HK-2 (cell line): Measurements from ENCODE around the gene SCFD2.
"Not testable (repeated sequence)": the region's sequence is repeated elsewhere in the genome, so short reads cannot be mapped to it uniquely, and the experiment has no call there.

Experiments used
- DNase-seq: peaks from one replicate; pipeline ENCODE4 v3.0.0-alpha.2; 2018; ENCODE audit not compliant: unreplicated experiment

SCFD2 gene

DNA sequence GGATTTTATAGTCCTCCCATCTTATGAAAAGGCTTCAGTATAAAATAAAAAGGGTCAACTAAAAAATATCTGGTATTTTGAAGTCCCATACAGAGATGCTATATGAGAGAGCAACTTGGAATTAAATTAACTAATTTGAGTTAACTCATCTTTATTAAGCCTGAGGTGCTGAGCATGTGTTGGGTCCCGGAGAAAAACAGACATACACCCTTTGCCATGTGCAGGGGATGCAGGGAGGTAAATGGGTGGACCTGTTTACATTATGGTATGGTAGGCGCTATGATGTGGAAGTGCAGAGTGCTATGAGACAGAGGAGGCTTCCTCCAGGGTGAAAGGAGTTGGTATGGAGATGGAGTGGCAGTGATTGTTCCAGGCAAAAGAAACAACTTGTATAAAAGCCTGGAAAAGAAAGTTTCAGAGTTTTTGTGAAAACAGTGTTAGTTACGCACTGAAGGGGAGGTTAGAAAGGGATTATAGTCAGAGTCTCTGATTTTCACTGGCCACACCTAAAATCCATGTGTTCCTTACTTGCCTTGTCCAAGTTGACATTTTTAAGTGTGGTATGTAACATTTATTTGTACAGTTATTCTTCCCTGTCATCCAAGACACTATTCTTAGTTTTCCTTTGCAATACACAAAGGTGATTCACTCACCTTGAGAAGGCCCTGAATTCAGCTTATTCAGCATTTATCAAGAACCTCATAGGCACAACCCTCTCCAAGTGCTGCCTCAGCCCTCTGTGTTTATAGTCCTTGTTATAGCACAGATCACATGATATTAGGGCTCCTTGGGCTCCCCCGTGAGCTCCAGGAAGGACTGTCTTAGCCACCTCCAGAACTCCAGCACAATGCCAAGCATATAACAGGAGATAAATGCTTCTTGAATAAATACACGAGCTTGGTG, 351.7 kb downstream of the SCFD2 start:
- DNase-seq: no peak

DNA sequence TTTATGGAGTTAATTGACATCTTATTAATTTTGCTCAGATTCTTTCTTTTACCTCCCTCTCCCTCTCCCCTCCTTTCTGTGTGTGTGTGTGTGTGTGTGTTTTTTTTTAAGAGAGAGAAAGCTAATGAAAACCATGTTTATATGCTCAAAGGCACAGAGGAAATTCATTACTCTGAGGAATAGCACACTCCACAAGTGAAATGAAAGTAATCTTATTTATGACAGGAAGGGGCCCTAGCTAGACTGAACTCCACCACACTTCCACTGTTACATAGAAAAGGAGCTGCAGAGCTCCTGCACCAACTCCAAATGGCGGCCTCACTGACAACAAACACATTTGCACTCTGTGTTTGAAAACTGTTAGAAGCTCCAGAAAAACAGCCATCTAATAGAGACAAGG, 353.1 kb downstream of the SCFD2 start:
- DNase-seq: no peak

DNA sequence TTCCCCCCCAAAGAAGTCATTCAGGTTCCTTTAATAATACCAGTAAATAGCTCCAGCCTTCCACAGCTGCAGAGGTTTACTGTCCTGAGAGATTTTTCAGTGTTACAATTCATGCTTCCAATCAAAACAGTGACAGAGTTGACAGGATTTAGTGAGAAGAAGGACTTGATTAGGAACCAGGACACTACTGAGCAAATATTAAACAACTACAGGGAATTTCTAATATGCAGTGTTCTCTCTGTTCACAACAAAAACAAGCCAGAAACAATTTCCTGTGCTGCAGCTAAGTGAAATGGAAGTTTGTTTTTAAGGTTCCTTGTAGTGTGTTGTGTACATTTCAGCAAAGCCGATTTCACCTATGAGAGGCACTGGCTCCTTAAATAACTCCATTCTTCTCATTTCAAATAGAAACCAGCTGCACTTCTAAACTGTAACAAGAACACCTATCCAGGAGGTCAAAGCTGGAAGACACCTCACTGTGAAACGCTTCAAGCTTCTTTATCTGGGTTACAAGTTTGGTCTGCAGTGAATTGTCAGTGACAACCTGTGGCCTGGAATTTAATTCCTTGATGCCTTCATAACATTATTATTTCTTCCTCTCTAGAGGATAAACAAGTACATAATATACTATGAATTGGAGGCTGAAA, 354.5 kb downstream of the SCFD2 start:
- no peak for DNase-seq

DNA sequence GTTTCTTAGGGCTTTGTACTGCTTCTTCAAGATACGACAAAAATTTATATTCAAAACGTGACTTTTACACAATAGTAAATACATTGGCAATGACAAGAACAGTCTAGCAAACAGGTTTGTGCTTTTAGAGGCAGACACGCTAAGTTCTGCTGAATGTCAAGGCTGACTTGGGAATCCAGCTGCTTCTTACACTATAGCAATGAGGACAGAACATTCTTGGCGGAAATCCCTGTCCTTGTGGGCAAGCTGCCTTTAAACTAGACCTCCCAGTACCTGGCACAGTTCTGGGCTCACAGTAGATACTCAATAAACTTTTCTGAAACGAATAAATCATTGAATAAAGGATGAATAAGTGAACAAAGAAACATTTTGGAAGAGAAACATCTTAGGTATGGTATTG, 355.5 kb downstream of the SCFD2 start:
- DNase-seq: no peak

DNA sequence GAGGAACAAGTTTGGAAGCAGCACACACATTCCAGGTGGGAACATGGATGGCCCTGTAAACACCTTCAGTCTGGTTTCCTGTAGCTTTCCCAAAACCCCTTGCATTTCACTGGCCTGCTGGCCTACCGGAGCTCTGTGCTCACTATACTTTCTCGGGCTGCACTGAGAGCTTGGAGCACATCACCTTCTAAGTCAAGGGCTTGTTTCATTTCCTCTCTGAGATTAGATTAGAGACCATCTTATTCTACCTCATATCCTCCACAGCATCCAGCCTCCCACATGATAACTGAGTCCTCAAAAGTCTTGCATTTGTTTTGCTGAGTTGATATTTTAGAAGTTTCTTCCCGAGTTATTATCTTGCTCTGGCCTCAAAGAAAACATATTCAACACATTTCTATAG, 356.0 kb downstream of the SCFD2 start:
- DNase-seq: no peak

DNA sequence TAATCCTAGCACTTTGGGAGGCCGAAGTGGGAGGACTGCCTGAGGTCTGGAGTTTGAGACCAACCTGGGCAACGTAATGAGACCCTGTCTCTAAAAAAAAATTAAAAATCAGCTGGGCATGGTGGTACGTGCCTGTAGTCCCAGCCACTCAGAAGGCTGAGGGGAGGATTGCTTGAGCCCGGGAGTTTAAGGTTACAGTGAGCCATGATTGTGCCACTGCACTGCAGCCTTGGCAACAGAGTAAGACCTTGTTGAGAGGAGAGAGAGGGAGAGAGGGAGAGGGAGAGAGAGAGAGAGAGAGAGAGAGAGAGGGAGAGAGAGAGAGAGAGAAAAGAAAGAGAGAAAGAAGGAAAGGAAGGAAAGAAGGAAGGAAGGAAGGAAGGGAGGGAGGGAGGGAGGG, 358.8 kb downstream of the SCFD2 start:
- no peak for DNase-seq

DNA sequence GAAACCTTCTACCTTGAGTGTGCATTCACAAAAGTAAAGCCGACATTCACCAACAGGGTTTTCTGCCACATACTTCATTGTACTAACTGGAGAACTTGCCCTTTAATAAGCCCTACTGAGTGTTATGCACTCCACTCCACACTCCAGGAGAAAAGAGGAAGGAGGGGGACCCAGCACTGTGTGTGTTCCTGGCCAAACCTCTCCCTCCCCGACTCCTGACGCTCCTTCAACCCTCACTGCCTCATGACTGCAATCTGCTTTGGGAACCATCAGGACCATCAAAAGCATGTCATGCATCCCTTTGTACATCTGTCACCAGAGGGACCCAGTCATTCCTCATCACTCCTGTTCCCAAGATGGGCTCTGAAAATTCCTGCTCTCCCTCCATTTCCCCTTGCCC, 360.1 kb downstream of the SCFD2 start:
- no peak for DNase-seq

DNA sequence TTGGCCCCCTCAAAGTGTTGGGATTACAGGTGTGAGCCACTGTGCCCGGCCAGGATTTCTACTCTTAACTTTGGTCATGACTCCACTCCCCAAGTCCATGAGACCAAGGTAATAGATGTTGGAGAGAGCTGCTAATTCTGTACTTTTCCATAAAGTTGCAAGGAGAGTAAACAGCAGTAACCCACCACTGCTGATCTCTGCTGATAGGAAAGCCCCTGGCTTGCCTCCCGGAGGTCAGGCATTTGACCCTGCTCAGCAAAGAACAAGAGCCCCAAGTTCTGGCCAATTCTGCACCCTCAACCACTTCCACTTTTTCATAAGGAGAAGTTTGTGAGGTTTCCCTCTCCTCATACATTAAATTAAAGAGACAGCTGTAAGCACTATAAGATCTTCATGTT, 360.7 kb downstream of the SCFD2 start:
- no peak for DNase-seq

DNA sequence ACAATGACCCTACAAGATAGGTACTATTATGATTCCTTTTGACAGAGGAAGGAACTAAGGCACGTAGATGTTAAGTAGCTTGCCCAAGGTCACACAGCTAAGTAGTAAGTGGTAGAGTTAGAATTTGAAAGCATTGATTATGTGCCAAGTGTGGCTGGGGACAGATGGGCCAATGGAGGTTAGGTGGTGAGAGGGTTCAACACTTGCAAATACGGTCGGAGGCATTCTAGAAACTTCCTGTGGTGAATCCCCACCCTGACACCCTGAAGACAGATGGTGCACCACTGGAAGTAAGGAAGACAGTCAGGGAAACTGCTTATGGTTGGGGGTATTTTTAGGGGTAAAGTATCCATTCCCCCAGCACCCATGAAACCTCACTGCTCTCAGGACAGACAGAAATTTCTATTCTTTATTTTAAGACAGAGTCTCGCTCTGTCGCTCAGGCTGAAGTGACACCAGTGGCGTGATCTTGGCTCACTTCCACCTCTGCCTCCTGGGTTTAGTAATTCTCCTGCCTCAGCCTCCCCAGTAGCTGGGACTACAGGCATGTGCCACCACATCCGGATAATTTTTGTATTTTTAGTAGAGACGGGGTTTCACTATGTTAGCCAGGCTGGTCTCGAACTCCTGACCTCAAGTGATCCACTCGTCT, 361.2 kb downstream of the SCFD2 start:
- DNase-seq: no peak

DNA sequence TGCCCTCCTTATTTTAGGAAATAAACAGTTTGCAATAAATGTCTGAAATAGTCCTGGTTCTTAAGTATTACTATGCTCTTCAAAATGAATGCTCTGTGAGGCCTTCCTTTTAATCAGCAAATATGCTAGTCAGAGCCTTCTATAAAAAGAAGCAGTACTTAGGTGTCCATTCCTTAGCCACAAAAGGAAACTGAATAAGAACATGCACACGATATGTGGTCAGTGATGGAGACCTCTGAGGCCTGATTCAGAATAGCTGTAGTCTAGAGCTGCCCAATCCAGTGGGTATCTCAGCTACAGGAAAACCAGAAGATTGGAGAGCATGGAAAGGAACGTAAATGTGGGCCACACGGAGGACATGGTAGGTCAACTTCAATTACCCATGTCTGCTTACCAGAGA, 361.9 kb downstream of the SCFD2 start:
- DNase-seq: no peak

DNA sequence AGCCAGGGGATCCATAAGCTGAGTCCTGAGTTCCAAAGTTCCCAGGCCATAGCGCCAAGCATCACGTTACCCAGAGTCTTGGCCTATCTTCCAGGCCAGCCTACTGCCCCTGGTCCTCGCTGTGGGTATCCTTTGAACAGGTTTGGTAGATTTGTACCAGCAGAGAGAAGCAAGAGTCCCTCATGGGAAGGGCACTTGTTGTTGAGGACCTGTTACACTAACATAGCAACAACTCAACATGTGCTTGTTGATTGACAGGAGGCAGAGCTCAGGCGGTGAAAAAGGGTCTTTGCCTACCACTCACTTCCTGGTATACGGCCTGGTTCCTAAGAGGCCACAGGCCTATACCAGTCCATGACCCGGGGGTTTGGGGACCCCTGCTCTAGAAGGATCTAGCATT, 365.3 kb downstream of the SCFD2 start:
- no peak for DNase-seq

DNA sequence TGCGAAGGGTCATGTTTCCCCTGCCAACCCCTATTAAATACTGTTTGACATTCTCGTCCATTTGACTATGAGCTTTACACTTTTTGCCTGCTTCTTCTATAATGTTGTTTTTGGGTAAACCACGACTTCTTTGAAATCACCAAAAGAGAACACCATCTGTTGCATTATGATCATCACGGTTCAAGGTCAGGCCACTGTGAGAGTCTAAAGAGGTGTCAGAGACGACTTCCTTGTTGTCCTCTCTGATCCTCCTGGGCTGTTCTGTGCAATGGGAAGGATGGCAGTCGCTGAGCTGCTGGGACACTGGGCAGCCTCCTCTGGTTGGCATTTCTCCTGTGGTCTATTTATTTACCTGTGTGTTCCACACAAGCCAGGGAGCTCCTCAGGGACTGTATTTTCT, 366.2 kb downstream of the SCFD2 start:
- DNase-seq: no peak

DNA sequence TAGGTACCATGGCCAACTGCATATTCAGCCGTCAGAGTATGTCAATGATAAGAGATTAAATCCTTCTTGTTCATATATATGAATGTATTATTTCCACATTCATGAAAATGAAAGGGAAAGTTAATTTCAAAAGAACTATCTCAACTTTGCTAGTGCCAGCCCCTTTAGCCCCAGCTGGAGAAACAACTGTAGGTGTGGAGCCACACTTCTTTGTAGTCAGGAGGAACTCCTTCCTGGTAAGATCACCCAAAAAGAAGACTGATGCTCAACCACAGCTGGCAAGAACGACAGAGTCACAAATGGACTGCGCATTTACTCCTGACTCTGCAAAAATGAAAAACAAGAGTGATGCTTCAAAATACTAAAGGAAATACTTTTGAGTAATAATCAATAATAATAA, 367.4 kb downstream of the SCFD2 start:
- no peak for DNase-seq

DNA sequence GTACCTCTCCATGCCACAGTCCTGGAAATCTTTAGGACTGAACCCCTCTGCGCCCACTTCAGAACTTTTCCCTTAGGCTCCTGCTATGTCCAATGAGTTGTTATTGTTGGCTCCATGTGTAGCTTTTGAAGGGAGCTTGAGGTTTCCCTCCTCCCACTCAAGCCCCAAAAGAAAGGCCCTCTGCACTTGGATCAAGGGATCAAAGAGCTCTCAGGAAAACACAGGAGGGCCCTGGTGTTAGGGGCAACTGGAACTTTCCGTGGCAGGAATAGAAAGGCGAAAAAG, 368.8 kb downstream of the SCFD2 start:
- DNase-seq: no peak

DNA sequence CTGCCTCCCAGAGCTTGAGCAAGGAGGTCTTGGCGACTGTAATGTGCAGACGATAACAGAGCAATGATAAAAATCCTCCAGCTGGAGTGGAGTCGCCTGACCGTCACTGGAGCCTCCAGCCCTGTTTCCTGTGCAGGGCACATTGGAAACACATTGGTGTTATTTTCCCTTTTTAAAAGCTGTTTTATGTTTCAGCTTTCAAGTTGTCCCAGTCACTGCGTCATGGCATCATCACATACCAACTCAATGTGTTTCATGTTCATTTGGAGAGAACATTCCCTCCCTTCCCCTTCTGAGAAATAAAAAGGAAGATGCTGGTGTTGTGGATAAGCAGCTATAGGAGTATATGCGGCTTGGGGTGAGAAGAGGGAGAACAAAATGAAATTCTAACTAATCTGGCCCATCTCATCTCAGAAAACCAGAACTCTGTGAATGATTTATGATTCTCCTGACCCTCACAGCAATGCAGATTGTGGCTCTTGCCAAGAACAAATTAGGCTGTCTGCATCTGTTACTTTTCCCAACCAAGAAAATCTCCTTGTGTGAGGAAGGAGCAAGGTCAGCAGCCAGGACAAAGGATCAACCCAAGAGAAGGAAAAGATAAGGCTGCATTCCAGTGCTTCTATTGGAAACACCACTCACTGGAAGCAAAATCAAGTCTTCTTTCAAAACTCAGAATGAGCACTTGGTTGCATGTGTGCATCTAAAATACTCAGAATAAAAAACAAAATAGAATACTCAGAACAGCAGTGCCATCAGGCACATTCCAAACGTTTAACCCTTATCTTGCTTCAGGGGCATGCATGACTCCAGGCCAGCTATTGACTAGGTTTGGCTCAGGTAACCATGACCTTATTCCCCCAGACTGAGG, 369.4 kb downstream of the SCFD2 start:
- no peak for DNase-seq

DNA sequence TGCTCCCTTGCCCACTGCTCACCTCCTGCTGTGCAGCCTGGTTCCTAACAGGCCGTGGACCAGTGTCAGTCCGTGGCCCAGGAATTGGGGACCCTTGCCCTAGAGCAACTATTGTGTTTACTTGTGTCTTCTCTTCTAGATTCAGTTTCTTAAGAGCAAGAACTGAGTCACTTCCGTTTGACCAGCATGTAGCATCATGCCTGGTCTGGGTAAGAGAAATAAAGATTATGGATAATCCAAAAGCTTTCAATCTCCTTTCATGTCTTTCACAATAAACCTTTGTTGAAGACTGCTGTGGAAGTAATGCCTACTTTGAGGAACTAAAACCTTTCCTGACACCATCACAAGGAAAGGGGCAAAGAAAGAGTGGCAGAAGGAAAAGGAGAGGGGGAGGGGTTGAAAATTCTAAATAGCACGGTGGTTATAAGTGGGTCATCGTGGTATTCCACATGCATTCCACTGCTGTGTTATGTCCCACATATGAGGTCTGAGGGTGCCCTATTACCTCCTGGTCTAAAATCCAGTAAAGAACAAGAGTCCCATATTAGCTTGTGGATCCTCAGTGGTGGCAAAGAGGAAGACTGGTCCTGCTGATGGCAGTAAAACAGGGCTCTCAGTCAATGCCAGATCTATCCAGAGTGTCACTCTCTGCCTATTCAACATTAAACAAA, 370.4 kb downstream of the SCFD2 start:
- DNase-seq: no peak

DNA sequence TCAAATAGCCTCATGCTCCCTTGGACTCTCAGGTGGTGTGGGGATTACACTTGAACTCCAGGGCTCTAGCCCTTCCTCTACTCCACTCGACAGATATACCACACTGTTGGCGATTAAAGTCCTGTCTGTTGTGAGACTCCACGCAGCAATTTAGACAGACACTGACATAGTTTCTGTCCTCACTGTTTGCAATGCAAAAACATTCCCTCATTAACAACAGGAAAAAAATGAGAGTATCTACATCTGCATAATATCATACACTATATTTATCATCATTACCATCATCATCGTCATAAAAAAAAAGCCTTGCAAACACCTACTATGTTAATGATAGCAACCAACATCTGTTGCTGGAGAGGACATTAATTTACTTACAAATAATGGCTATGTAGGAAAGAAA, 371.3 kb downstream of the SCFD2 start:
- no peak for DNase-seq

DNA sequence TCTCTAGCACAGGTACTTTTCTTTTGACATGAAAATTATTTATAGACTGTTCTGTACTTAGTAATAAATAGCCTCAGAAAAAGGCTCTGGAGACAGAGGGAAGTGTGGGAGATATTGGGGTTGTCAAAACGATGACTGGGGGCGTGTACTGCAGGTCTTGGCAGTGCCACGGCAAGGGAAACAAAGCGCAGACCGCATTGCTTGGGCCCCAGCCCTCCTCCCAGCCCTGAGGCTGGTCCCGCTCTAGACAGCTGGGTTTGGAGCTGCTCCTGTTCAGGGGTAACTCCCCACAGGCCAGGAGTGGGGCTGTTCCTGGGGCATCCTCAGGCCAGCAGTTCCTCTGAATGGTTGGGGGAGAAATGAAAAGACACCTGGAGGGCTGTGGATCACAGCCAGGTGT, 372.1 kb downstream of the SCFD2 start:
- DNase-seq: no peak

DNA sequence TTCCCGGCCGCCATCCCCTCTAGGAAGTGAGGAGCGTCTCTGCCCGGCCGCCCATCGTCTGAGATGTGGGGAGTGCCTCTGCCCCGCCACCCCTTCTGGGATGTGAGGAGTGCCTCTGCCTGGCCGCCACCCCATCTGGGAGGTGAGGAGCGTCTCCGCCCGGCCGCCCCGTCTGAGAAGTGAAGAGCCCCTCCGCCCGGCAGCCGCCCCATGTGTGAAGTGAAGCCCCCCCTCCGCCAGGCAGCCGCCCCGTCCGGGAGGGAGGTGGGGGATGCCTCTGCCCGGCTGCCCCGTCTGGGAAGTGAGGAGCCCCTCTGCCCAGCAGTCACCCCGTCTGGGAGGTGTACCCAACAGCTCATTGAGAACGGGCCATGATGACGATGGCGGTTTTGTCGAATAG, 373.3 kb downstream of the SCFD2 start:
- not testable (repeated sequence) for DNase-seq

DNA sequence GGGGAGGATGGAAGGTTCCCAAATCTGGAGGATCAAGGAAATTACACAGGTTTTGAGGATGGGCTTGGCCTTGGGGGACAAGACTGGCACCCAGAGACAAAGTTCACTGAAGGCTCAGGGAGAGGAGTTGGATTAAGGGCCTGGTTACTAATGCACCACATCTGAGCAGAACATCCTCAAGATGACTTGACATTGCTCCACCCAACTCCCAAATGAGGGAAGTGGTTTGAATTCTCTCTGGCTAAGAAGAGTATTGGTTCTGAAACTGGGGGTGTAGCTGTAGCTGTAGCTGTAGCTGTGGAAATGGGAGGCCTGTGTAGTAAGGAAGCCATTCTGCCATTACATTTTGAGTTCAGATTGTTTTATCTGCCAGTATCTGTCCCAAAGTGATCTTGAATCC, 374.4 kb downstream of the SCFD2 start:
- no peak for DNase-seq

DNA sequence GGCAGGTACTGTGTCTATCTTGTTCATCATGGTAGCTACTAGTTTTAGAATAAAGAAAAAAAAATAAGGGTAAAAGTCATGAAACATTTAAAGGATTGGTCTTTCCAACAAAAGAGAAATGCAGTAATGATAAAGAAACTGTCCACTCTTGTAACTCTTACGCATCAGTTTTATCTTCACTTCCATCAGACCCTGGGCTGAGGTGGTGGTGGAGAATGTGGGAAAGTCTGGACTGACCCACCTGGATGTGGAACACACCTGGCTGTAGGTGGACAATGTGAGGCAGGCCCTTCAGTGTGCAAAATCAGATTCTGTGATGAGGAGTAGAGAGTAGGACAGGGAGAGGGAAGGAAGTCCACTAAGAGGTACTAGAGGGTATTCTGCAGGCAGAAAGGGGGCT, 375.2 kb downstream of the SCFD2 start:
- DNase-seq: no peak

DNA sequence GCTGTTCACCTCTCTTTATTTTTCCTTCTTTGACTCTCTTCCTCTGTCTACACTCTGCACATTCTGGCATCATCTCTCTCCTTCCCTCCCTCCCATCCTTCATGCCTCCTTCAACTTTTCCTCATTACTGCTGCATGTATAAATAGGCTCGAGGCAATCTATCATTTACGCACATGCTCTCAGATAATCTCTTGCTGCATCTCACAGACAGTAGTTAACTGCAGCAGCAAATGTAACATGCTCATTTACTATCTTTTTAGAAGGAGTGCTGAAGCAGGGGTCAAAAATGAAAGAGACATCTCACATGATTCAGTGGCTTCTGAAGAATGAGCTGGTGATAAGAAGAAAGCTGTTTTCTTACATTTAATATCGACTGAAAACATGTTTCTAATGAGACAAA, 376.0 kb downstream of the SCFD2 start:
- no peak for DNase-seq
